ENCODE data around the gene ANAPC1. TPM values are rescaled to one million over a fixed set of nuclear protein-coding genes. Genes with fewer than 3 reads are reported as not detected.
"Not testable (repeated sequence)": the region's sequence is repeated elsewhere in the genome, so short reads cannot be mapped to it uniquely, and the experiment has no call there.

ANAPC1 gene
- polyA plus RNA-seq, 1 of the 3 experiments (the other 2 are of a cell fraction) = 16.0 TPM

DNA sequence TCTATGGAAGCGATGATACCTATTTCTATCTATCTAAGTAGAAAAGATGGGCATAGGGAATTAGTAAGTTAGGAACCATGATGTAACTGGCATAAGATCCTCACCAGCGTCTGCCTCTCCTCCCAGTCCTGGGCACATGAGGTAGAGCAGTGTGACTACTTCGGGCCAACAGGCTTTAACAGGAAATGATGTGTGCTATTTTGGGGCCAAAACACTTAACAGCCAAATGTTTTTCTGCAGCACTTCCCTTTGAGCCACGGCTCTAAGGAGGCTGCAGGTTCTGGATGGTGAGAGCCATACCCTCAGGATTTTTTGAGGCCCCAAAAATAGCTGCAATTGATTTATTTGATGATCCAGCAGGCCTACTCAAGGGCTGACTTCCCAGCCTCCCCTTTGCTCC is 116.9 kb downstream of the ANAPC1 start:
- H3K4me3 ChIP-seq (ENCODE audit: low read depth in 2 of 2, low read length in 1 of 2); H3K9me2 ChIP-seq; H3K4me2 ChIP-seq; H3F3A ChIP-seq (replicated peaks; ENCODE audit: insufficient read depth); H3K79me2 ChIP-seq (ENCODE audit: insufficient read depth); CTCF ChIA-PET; H3K4me1 ChIP-seq (ENCODE audit: control insufficient read depth in 1 of 2, insufficient read depth in 2 of 2, low read depth in 1 of 2, low read length in 1 of 2); H3K9me3 ChIP-seq; H3K27ac ChIP-seq (ENCODE audit: low read depth in 2 of 2, low read length in 1 of 2); H4K20me1 ChIP-seq (ENCODE audit: insufficient read depth); H3K27me3 ChIP-seq (ENCODE audit: insufficient read depth); H2AFZ ChIP-seq (ENCODE audit: low read depth); DNase-seq; H3K9ac ChIP-seq; POLR2A ChIA-PET; H3K36me3 ChIP-seq (replicated peaks in 1 of 2; ENCODE audit: control insufficient read depth in 1 of 2, insufficient read depth in 2 of 2, low read length in 1 of 2): not testable (repeated sequence)
- WGBS (ENCODE audit: low lambda C conversion rate) = no CpG with 5 or more reads among the region's 4 CpGs

- H2AFZ ChIP-seq (ENCODE audit: low read depth); H4K20me1 ChIP-seq (ENCODE audit: insufficient read depth); H3K9ac ChIP-seq; H3K79me2 ChIP-seq (ENCODE audit: insufficient read depth); H3K9me2 ChIP-seq; POLR2A ChIA-PET; H3K4me1 ChIP-seq (ENCODE audit: control insufficient read depth in 1 of 2, insufficient read depth in 2 of 2, low read depth in 1 of 2, low read length in 1 of 2); H3K4me2 ChIP-seq; H3F3A ChIP-seq (replicated peaks; ENCODE audit: insufficient read depth); H3K27ac ChIP-seq (ENCODE audit: low read depth in 2 of 2, low read length in 1 of 2); H3K27me3 ChIP-seq (ENCODE audit: insufficient read depth); DNase-seq; H3K4me3 ChIP-seq (ENCODE audit: low read depth in 2 of 2, low read length in 1 of 2); H3K36me3 ChIP-seq (replicated peaks in 1 of 2; ENCODE audit: control insufficient read depth in 1 of 2, insufficient read depth in 2 of 2, low read length in 1 of 2); CTCF ChIA-PET; H3K9me3 ChIP-seq: not testable (repeated sequence)
- 100% methylated on average over 1 of the region's 8 CpGs for WGBS (ENCODE audit: low lambda C conversion rate)
Observed at GRCh38 chr2:111766295-111766694, 117.7 kb downstream of the ANAPC1 start.

DNA sequence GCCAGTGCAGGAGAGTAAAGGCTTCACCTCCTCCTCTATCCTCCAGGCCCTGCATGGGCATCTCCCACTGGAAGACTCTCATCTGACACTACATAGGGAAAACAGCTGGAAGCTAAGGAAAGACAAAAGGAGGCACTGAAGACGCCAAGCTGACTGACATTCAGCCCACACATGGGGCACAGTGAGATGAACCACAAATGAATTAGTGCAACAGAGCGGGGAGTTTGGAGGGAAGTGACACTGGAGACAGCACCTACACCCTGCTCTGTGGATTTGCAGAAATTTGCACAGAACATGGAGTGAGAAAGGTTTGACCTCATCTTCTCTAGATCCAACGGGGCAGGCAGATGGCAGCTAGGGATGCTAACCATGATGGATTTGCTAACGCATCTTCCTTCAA is 119.8 kb downstream of the ANAPC1 start:
- H3K9me2 ChIP-seq; H4K20me1 ChIP-seq (ENCODE audit: insufficient read depth); H2AFZ ChIP-seq (ENCODE audit: low read depth); H3K9me3 ChIP-seq; H3K9ac ChIP-seq; H3K79me2 ChIP-seq (ENCODE audit: insufficient read depth); CTCF ChIA-PET; H3K4me2 ChIP-seq; DNase-seq; H3K36me3 ChIP-seq (replicated peaks in 1 of 2; ENCODE audit: control insufficient read depth in 1 of 2, insufficient read depth in 2 of 2, low read length in 1 of 2); H3K27ac ChIP-seq (ENCODE audit: low read depth in 2 of 2, low read length in 1 of 2); H3K4me1 ChIP-seq (ENCODE audit: control insufficient read depth in 1 of 2, insufficient read depth in 2 of 2, low read depth in 1 of 2, low read length in 1 of 2); H3F3A ChIP-seq (replicated peaks; ENCODE audit: insufficient read depth); H3K4me3 ChIP-seq (ENCODE audit: low read depth in 2 of 2, low read length in 1 of 2); H3K27me3 ChIP-seq (ENCODE audit: insufficient read depth); POLR2A ChIA-PET: not testable (repeated sequence)
- WGBS (ENCODE audit: low lambda C conversion rate) = 89% methylated on average over 3 of the region's 4 CpGs

GRCh38 chr2:111760697-111761284 is 123.2 kb downstream of the ANAPC1 start:
- H3K9ac ChIP-seq; H3K27me3 ChIP-seq (ENCODE audit: insufficient read depth); POLR2A ChIA-PET; H2AFZ ChIP-seq (ENCODE audit: low read depth); H4K20me1 ChIP-seq (ENCODE audit: insufficient read depth); H3K9me2 ChIP-seq; H3K4me2 ChIP-seq; H3F3A ChIP-seq (replicated peaks; ENCODE audit: insufficient read depth); H3K4me3 ChIP-seq (ENCODE audit: low read depth in 2 of 2, low read length in 1 of 2); H3K36me3 ChIP-seq (replicated peaks in 1 of 2; ENCODE audit: control insufficient read depth in 1 of 2, insufficient read depth in 2 of 2, low read length in 1 of 2); DNase-seq; H3K4me1 ChIP-seq (ENCODE audit: control insufficient read depth in 1 of 2, insufficient read depth in 2 of 2, low read depth in 1 of 2, low read length in 1 of 2); CTCF ChIA-PET; H3K27ac ChIP-seq (ENCODE audit: low read depth in 2 of 2, low read length in 1 of 2); H3K79me2 ChIP-seq (ENCODE audit: insufficient read depth); H3K9me3 ChIP-seq: not testable (repeated sequence)
- 95% methylated on average over 4 of the region's 9 CpGs for WGBS (ENCODE audit: low lambda C conversion rate)

DNA sequence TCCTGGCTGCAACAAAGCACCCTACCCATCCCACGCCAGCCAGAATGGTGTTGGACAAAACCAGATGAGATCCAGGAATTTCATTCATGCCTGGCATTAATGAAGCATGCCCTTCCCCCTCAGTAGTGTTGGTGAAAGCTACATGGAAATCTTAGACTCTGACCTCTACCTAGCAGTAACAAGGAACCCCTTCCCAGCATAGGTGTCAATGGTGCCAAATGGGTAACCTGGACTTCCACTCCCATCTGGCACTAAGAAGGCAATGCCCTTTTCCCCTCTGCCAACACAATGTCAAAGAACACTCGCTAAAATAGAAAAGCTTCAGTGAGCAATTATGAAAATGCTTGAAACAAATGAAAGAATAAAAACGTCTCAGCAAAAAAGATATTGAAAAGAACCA is 131.5 kb downstream of the ANAPC1 start:
- H3K4me1 ChIP-seq (ENCODE audit: control insufficient read depth in 1 of 2, insufficient read depth in 2 of 2, low read depth in 1 of 2, low read length in 1 of 2); H3F3A ChIP-seq (replicated peaks; ENCODE audit: insufficient read depth); DNase-seq; H2AFZ ChIP-seq (ENCODE audit: low read depth); H3K4me3 ChIP-seq (ENCODE audit: low read depth in 2 of 2, low read length in 1 of 2); H3K27ac ChIP-seq (ENCODE audit: low read depth in 2 of 2, low read length in 1 of 2); CTCF ChIA-PET; H3K36me3 ChIP-seq (replicated peaks in 1 of 2; ENCODE audit: control insufficient read depth in 1 of 2, insufficient read depth in 2 of 2, low read length in 1 of 2); H3K27me3 ChIP-seq (ENCODE audit: insufficient read depth); H3K4me2 ChIP-seq; H3K9ac ChIP-seq; H3K79me2 ChIP-seq (ENCODE audit: insufficient read depth); H4K20me1 ChIP-seq (ENCODE audit: insufficient read depth); POLR2A ChIA-PET; H3K9me3 ChIP-seq; H3K9me2 ChIP-seq: not testable (repeated sequence)
- 79% methylated on average over 3 of the region's 3 CpGs for WGBS (ENCODE audit: low lambda C conversion rate)

GRCh38 chr2:111750641-111751040 is 133.4 kb downstream of the ANAPC1 start:
- POLR2A ChIA-PET; H3K36me3 ChIP-seq (replicated peaks in 1 of 2; ENCODE audit: control insufficient read depth in 1 of 2, insufficient read depth in 2 of 2, low read length in 1 of 2); H2AFZ ChIP-seq (ENCODE audit: low read depth); H3K4me2 ChIP-seq; H3K79me2 ChIP-seq (ENCODE audit: insufficient read depth); H3F3A ChIP-seq (replicated peaks; ENCODE audit: insufficient read depth); H3K27me3 ChIP-seq (ENCODE audit: insufficient read depth); H3K9me3 ChIP-seq; H3K4me1 ChIP-seq (ENCODE audit: control insufficient read depth in 1 of 2, insufficient read depth in 2 of 2, low read depth in 1 of 2, low read length in 1 of 2); H3K9ac ChIP-seq; H3K9me2 ChIP-seq; DNase-seq; H3K4me3 ChIP-seq (ENCODE audit: low read depth in 2 of 2, low read length in 1 of 2); H3K27ac ChIP-seq (ENCODE audit: low read depth in 2 of 2, low read length in 1 of 2); CTCF ChIA-PET; H4K20me1 ChIP-seq (ENCODE audit: insufficient read depth): not testable (repeated sequence)
- whole genome bisulfite sequencing (ENCODE audit: low lambda C conversion rate) = 78% methylated on average over 1 of the region's 1 CpG

- H3K4me3 ChIP-seq (ENCODE audit: low read depth in 2 of 2, low read length in 1 of 2); H3F3A ChIP-seq (replicated peaks; ENCODE audit: insufficient read depth); H3K27me3 ChIP-seq (ENCODE audit: insufficient read depth); H3K36me3 ChIP-seq (replicated peaks in 1 of 2; ENCODE audit: control insufficient read depth in 1 of 2, insufficient read depth in 2 of 2, low read length in 1 of 2); H3K9me2 ChIP-seq; H2AFZ ChIP-seq (ENCODE audit: low read depth); H3K27ac ChIP-seq (ENCODE audit: low read depth in 2 of 2, low read length in 1 of 2); DNase-seq; H3K9ac ChIP-seq; H3K79me2 ChIP-seq (ENCODE audit: insufficient read depth); H4K20me1 ChIP-seq (ENCODE audit: insufficient read depth); CTCF ChIA-PET; H3K4me1 ChIP-seq (ENCODE audit: control insufficient read depth in 1 of 2, insufficient read depth in 2 of 2, low read depth in 1 of 2, low read length in 1 of 2); H3K4me2 ChIP-seq; H3K9me3 ChIP-seq; POLR2A ChIA-PET: not testable (repeated sequence)
- WGBS (ENCODE audit: low lambda C conversion rate) = 88% methylated on average over 2 of the region's 4 CpGs
Observed at GRCh38 chr2:111748429-111748828, 135.6 kb downstream of the ANAPC1 start.

All from SK-N-SH (cell line).